Activated CD8-positive, alpha-beta memory T cell treated with anti-CD3 and anti-CD28 coated beads, Interleukin-2, amount 50 U/mL, for 24 hours (primary cell): ENCODE data around the gene PRPF40A.

Experiments
- DNase-seq: peaks from one replicate; pipeline ENCODE4 v3.0.0-alpha.2; 2020; ENCODE audit errors: extremely low read depth

PRPF40A gene

GRCh38 chr2:152651834-152652233, 65.4 kb downstream of the PRPF40A start:
- DNase-seq: no peak

- DNase-seq: no peak
These were observed 66.4 kb downstream of the PRPF40A start for GRCh38 chr2:152650768-152651371.

GRCh38 chr2:152649997-152650396, 67.3 kb downstream of the PRPF40A start:
- DNase-seq: no peak

GRCh38 chr2:152648336-152648735, 68.9 kb downstream of the PRPF40A start:
- DNase-seq: no peak

GRCh38 chr2:152647552-152647951, 69.7 kb downstream of the PRPF40A start:
- no peak for DNase-seq

GRCh38 chr2:152646775-152647174, 70.5 kb downstream of the PRPF40A start:
- DNase-seq: no peak

- no peak for DNase-seq
These were observed 71.0 kb downstream of the PRPF40A start for GRCh38 chr2:152646264-152646663.

GRCh38 chr2:152644189-152644873, 72.9 kb downstream of the PRPF40A start:
- DNase-seq: no peak

GRCh38 chr2:152638590-152638989, 78.7 kb downstream of the PRPF40A start:
- DNase-seq: no peak

- no peak for DNase-seq
These were observed 79.2 kb downstream of the PRPF40A start for GRCh38 chr2:152638056-152638455.

- DNase-seq: no peak
These were observed 80.0 kb downstream of the PRPF40A start for GRCh38 chr2:152637251-152637650.

- peak; percentile 25 for DNase-seq
These were observed 81.5 kb downstream of the PRPF40A start for GRCh38 chr2:152635635-152636298.

- no peak for DNase-seq
These were observed 84.5 kb downstream of the PRPF40A start for GRCh38 chr2:152632736-152633135.

GRCh38 chr2:152630466-152630865, 86.8 kb downstream of the PRPF40A start:
- DNase-seq: no peak

- no peak for DNase-seq
These were observed 88.1 kb downstream of the PRPF40A start for GRCh38 chr2:152629202-152629601.

GRCh38 chr2:152627351-152627957, 89.8 kb downstream of the PRPF40A start:
- DNase-seq: no peak

GRCh38 chr2:152626911-152627339, 90.3 kb downstream of the PRPF40A start:
- no peak for DNase-seq

- DNase-seq: no peak
These were observed 92.5 kb downstream of the PRPF40A start for GRCh38 chr2:152624805-152625204.

- DNase-seq: no peak
These were observed 93.5 kb downstream of the PRPF40A start for GRCh38 chr2:152623775-152624174.

- DNase-seq: no peak
These were observed 94.1 kb downstream of the PRPF40A start for GRCh38 chr2:152623076-152623740.

GRCh38 chr2:152622219-152622618, 95.0 kb downstream of the PRPF40A start:
- no peak for DNase-seq

- DNase-seq: no peak
These were observed 96.3 kb downstream of the PRPF40A start for GRCh38 chr2:152620985-152621384.
